ENCODE data around the gene COMMD1.

DNA sequence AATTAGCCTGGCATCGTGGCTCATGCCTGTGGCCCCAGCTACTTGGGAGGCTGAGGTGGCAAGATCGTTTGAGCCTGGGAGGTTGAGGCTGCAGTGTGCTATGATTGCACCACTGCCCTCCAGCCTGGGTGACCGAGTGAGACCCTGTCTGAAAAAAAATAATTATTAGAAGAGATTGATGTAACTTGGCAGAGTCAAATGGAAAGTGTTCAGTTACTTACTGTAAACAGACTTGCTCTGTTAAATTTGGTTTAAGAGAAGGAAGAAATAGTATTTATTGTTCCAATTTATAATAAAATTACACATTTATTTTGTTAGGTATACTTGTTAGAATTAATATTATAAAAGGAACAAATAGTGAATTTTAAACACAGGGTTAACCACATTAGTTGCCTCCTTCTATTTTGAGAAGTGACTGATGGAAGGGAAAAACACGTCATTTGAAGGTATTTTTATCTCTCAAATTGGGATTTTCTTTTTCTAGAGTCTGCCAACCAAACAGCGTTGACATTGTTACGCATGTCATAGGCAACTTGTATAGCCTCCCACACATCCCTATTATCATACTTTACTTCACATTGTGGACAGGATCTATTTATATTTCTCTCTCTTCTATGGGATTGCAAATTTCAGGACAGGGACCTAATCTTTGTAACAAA is 171.6 kb downstream of the COMMD1 start:
- no peak for TF ChIP-seq ZFP37 (tag by site-specific recombination; IDR thresholded peaks at IDR 0.05)
- no peak for TF ChIP-seq ZNF510 (tag by site-specific recombination; IDR thresholded peaks at IDR 0.05; ENCODE audit: insufficient replicate concordance)
- TF ChIP-seq, protein P1, sequence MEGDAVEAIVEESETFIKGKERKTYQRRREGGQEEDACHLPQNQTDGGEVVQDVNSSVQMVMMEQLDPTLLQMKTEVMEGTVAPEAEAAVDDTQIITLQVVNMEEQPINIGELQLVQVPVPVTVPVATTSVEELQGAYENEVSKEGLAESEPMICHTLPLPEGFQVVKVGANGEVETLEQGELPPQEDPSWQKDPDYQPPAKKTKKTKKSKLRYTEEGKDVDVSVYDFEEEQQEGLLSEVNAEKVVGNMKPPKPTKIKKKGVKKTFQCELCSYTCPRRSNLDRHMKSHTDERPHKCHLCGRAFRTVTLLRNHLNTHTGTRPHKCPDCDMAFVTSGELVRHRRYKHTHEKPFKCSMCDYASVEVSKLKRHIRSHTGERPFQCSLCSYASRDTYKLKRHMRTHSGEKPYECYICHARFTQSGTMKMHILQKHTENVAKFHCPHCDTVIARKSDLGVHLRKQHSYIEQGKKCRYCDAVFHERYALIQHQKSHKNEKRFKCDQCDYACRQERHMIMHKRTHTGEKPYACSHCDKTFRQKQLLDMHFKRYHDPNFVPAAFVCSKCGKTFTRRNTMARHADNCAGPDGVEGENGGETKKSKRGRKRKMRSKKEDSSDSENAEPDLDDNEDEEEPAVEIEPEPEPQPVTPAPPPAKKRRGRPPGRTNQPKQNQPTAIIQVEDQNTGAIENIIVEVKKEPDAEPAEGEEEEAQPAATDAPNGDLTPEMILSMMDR (tag by site-specific recombination; IDR thresholded peaks at IDR 0.05) = no peak
- TF ChIP-seq ZBTB20 (tag by site-specific recombination; IDR thresholded peaks at IDR 0.05) = no peak
- TF ChIP-seq ZNF571 (tag by site-specific recombination; IDR thresholded peaks at IDR 0.05) = no peak
